ENCODE data around the gene SCAMP3. TPM values are rescaled to one million over a fixed set of nuclear protein-coding genes. Genes with fewer than 3 reads are reported as not detected.
A peak's percentile ranks its signal among the peaks of the same experiment; 100 is the strongest.
"Not testable (repeated sequence)": the region's sequence is repeated elsewhere in the genome, so short reads cannot be mapped to it uniquely, and the experiment has no call there.

SCAMP3 gene
- polyA plus RNA-seq (2012; ENCODE audit: insufficient read depth, insufficient read length) = 92.0 TPM

- peak within 1 kb of the TSS; percentile 96 for H3K4me3 ChIP-seq (ENCODE audit: low read length)
- DNase-seq (ENCODE audit: low read depth, low spot score) = peak; percentile 94
Observed at GRCh38 chr1:155261852-155262673, at the start of gene SCAMP3. Gene SCAMP3 (minus strand): TSS chr1:155262360. CDS start chr1:155262151, 209 bp downstream.

GRCh38 chr1:155309423-155310021 is 47.4 kb upstream of the SCAMP3 start:
- no peak for DNase-seq (ENCODE audit: low read depth, low spot score)
- H3K4me3 ChIP-seq (ENCODE audit: low read length) = peak overlapping the region; percentile 83

GRCh38 chr1:155308493-155309422 is 46.6 kb upstream of the SCAMP3 start, which contains the start of gene FDPS:
Gene FDPS (plus strand): TSS chr1:155308866. CDS start chr1:155309790, 924 bp downstream.
- DNase-seq (ENCODE audit: low read depth, low spot score) = peak; percentile 99

DNA sequence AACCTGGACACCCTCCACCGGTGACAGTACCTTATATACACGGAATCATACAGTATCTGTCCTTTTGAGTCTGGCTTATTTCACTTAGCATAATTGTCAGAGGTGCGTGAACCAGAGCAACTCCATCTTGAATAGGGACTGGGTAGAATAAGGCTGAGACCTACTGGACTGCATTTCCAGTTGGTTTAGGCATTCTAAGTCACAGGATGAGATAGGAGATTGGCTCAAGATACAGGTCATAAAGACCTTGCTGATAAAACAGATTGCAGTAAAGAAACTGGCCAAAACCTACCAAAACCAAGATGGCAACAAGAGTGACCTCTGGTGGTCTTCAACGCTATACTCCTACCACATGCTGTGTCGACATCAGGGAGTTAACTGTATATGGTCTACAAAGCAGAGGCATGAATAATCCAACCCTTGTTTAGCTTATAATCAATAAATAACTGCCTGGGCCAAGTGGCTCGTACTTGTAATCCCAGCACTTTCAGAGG is 45.1 kb upstream of the SCAMP3 start:
- no peak overlapping the region for H3K4me3 ChIP-seq (ENCODE audit: low read length)
- DNase-seq (ENCODE audit: low read depth, low spot score) = peak; percentile 55

More at GRCh38 chr1:155308493-155309422, 46.6 kb upstream of the SCAMP3 start, which contains the start of gene FDPS:
- H3K4me3 ChIP-seq (ENCODE audit: low read length) = peak within 1 kb of the TSS; percentile 83

- no peak overlapping the region for H3K4me3 ChIP-seq (ENCODE audit: low read length)
Observed at GRCh38 chr1:155305881-155306391, 43.8 kb upstream of the SCAMP3 start.

DNA sequence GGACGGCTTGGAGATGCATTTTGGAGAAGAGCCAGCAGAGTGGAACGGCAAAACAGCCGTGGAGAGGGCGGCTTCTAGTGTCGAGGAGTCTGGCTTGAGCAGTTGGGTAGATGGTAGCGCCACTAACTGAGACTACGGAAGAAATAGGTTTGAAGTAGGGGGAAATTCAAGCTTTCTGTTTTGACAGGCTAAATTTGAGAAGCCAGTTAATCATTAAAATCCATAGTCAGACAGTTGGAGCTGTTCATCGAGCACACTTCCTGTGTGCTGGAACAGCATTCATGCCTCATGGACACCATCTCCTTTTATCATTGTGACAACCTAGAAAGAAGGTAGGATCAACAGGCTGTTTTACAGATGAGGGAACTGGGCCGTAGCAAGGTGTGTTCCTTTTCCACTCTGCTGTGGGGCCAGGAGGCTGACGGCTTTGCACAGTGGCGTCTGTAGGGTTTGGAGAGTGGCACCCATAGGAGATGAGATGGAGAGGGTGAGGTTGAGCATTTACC is 42.5 kb upstream of the SCAMP3 start:
- no peak for DNase-seq (ENCODE audit: low read depth, low spot score)
- H3K4me3 ChIP-seq (ENCODE audit: low read length) = no peak overlapping the region

More at GRCh38 chr1:155305881-155306391, 43.8 kb upstream of the SCAMP3 start:
- no peak for DNase-seq (ENCODE audit: low read depth, low spot score)

DNA sequence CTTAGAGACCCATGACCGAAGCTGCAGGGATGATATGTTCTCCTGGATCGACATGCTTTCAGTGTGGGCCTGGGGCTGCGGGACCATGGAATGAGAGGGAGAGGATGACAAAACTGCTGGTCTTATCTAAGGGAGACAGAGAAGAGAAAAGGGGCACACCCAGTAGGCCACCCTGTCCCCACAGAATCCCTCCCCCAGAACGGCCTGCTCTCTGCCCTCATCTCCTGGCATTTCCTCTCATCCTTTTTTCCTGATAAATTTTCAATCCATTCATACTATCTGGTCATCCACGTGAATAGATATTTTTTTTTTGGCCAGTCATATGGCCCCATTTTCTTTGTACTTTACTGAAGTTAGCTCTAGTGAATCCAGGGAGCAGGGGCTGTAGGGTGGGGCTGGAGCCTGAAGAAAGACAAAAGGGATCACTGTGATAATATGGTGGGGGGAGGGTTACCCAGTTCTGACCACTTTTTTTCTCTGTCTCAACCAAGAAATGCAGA is 39.2 kb upstream of the SCAMP3 start, which contains the start of gene PKLR:
PKLR (minus strand) TSS at position 97 of the 500 bp plus-strand sequence; CDS start at position 54, 43 bp downstream.
- H3K4me3 ChIP-seq (ENCODE audit: low read length) = no peak within 1 kb of the TSS

DNA sequence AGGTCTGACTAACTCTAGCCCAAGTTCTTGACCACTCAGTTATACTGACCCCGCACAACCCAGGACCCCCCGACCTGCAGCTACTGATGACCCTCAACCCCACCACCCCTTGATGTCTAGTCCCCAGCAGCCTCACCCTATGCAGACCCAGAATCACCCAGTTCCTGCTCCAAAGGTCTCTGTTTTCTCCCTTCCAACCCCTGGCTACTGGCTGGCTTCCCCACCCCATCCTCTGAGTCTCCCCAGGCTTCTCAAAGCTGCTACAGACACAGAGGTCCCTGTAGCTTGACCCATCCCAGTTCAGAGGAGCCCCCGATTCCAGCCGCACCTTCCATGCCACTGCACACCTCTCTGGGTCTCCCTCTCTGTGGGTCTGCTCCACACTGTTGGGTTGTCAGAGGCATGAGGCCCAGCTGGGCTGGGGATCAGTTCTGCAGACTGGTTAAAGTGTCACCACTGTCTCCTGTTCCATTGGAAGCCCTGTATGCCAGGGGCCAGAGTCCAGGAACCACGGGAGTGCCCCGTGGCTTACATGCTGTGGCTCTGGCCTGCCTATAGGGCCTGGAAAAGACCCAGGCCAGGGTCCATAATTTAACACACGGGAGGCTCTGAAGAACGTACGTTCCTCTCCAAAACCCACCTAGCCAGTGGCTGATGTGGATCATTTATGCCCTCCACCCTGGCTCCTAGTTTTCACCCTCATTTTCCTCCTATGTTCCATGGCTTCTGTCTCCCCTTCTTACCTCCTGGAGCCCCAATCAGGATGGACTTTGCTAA is 38.6 kb upstream of the SCAMP3 start:
- no peak for DNase-seq (ENCODE audit: low read depth, low spot score)
- no peak overlapping the region for H3K4me3 ChIP-seq (ENCODE audit: low read length)

More for the DNA sequence above, 39.2 kb upstream of the SCAMP3 start, which contains the start of gene PKLR:
- no peak for DNase-seq (ENCODE audit: low read depth, low spot score)

DNA sequence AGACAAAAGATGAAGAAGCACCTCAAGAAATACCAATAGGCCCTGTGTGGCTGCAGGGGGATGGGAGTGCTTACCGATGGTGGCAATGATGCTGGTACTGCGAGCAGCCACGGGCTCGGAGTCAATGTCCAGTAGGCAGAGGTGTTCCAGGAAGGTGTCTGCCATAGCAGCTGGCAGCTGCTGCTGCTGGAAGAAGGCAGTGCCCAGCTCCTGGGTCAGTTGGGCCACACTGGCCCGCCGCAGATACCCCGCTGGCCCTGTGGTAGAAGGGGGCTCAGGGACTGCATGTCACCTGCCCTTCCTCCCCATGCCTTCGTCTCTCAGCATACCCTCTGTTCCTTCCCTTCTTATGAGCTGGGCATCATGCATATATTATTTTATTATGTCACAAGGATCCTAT is 37.9 kb upstream of the SCAMP3 start:
- no peak overlapping the region for H3K4me3 ChIP-seq (ENCODE audit: low read length)
- DNase-seq (ENCODE audit: low read depth, low spot score) = no peak

- DNase-seq (ENCODE audit: low read depth, low spot score) = no peak
- H3K4me3 ChIP-seq (ENCODE audit: low read length) = no peak overlapping the region
Observed at GRCh38 chr1:155297384-155297783, 35.2 kb upstream of the SCAMP3 start.

GRCh38 chr1:155296661-155297060 is 34.5 kb upstream of the SCAMP3 start:
- no peak for DNase-seq (ENCODE audit: low read depth, low spot score)
- no peak overlapping the region for H3K4me3 ChIP-seq (ENCODE audit: low read length)

DNA sequence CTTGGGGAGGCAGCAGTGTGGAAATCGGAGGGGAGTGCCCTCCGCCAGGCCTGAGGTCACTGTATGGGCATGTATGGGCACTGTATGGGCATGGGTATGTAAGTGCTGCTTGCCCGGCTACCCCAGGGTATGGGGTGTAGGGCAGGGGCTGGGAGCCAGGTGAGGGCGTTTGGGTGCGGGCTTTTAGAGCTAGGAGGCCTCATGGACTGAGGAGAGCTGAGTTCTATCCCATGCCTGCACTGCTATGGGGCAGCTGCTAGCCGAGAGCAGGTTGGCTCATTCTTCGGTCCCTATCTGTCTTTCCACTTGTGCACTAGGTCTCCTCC is 33.7 kb upstream of the SCAMP3 start:
- no peak overlapping the region for H3K4me3 ChIP-seq (ENCODE audit: low read length)
- DNase-seq (ENCODE audit: low read depth, low spot score) = no peak

DNA sequence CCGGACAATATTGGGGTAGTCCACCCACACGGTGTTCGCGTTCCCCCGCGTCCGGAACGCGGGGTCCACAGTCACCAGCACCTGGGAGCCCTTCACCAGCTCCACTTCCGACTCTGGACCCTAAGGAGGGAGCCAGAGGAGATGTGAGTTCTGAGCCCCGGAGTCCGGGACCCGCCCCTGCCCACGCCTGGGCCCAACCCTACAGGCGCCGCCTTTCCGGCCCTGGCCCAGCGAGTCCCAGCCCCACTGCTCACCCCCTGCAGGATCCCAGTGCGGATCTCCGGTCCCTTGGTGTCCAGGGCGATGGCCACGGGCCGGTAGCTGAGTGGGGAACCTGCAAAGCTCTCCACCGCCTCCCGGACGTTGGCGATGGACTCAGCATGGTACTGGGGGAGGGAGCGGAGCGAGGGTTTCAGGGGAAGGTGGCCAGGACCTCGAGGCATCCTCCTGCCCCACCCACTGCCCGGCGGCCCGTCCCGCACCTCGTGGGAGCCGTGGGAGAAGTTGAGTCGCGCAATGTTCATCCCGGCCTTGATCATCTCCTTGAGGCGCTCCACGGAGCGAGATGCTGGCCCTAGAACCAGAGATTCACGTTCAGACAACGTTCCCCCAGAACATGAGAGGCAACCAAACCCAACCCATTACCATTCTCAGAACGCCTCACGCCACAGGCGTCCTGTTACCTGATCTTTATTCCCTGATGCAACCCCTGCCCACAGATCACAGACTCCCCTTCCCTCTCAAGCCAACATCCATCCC is 33.2 kb upstream of the SCAMP3 start:
- no peak overlapping the region for H3K4me3 ChIP-seq (ENCODE audit: low read length)
- no peak for DNase-seq (ENCODE audit: low read depth, low spot score)

- H3K4me3 ChIP-seq (ENCODE audit: low read length) = no peak overlapping the region
- DNase-seq (ENCODE audit: low read depth, low spot score) = no peak
Observed at GRCh38 chr1:155294520-155295182, 32.5 kb upstream of the SCAMP3 start.

DNA sequence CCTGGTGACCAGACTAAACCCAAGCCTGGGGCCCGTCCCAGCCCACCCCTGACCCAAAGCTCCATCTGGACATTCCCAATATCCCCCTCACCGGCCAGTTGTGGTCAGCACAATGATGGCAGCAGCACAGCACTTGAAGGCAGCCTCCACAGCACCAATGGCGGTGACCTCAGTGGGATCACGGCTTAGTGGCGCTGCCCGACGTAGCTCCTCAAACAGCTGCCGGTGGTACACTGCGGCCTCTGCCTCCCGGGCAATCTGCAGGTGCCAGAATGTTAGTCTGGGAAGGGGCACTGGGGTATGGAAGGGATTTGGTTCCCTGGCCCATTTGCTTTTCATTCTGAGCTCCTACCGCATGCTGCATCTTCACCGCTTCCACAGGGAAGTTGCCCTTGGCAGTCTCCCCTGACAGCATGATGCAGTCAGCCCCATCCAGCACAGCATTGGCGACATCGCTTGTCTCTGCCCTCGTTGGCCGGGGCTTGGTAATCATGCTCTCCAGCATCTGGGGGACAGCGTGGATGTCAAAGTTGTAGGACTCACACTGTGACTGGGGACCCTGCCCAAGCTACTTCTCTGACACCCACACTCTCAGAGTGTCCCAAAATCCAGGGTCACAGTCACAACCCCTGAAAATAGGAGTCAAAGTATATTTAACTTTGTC is 31.1 kb upstream of the SCAMP3 start:
- no peak for DNase-seq (ENCODE audit: low read depth, low spot score)
- H3K4me3 ChIP-seq (ENCODE audit: low read length) = no peak overlapping the region

- H3K4me3 ChIP-seq (ENCODE audit: low read length); DNase-seq (ENCODE audit: low read depth, low spot score): not testable (repeated sequence)
Observed at GRCh38 chr1:155291006-155291405, 28.8 kb upstream of the SCAMP3 start.
